Measurements from ENCODE around the gene RPL3.
A peak's percentile ranks its signal among the peaks of the same experiment; 100 is the strongest.
"Not testable (repeated sequence)": the region's sequence is repeated elsewhere in the genome, so short reads cannot be mapped to it uniquely, and the experiment has no call there.

RPL3 gene

DNA sequence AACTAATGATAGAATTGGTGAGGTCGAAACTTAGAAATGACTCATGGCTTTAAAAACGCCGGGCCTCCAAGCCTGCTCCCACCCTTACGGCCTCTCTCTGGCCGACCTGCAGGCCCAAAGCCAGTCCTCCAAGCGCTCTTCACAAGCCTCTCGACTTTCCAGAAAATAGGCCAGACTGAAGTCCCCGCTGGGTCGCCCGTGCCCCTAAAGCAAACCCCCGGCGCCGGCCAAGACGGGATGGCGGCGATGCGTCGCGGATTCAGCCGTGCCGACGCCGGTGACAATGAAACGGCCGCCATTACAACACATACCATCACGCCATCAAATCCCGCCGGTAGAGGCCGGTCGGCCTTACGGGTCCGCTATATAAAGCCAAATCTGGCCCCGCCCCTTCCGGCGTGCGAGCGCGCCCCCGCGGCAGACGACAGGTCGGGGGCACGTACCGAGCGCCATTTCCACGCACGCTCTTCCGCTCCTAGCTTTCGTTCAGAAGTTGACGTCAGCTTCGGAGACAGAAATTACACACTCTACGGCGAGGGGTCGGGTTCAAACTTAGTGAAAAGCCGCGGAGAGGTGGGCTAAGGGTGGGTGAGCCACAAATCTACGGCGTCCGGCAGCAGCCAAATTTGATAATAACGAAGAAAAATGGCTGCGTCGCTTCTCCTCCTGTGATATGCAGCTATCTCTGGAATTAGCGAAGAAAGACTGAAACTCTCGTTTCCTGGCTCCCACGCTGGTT, at the start of gene RPL3:
TSS of gene RPL3 (minus strand) at position 340 of the 739 bp plus-strand sequence. CDS start at position 314, 26 bp downstream.
- intact Hi-C loops (cut with DNase I) = loop anchor here (5.0 to 10.0 kb wide), 4 partner anchors 75 to 208 kb away; partner anchors contain the start of genes CBX7 and TAB1
- DNase-seq = peak; percentile 92 to 99 (median 97)

DNA sequence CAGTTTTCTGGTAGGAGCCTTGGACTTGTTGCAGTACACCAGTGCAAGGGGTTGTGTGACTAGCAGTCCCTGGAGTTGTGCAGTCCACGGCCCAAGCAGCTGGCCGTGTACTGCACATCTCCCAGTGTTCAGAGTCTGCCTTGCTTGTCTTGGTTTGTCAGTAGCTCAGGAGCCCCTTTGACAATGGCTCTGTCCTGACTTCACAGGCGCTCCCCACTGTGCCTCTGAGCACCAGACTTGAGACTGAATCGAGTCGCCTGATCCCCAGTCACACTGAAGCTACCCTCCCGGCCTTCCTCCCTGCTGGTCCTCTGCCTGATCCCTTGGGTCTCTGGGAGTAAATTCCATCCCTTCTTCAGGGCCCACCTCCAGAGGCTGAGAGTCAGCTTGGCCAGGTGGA, 49.8 kb upstream of the RPL3 start:
- DNase-seq = no peak
- intact Hi-C loops (cut with DNase I) = no loop called here

DNA sequence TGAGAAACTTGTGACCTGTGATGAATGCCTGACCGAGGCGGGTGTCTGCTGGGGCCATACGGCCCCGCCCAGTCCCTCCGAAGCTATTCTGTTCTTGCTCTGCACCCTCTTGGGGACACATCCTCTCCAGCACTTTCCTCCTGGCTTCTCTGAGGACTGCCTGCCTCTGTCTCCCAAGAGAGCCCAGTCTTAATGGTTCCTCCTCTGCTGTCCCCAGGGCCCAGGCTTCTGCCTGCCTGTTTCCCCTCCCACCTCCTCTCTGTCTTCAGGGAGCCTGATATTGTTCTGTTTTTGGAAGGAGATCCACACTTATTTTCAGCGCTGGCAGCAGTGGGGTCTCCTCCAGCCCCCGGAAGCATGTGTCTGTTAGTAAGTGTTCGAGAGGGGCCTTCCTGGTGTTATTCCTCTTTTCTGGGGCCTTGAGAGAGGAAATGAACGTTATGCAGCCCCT, 49.1 kb upstream of the RPL3 start:
- intact Hi-C loops (cut with DNase I) = no loop called here
- DNase-seq = no peak

DNA sequence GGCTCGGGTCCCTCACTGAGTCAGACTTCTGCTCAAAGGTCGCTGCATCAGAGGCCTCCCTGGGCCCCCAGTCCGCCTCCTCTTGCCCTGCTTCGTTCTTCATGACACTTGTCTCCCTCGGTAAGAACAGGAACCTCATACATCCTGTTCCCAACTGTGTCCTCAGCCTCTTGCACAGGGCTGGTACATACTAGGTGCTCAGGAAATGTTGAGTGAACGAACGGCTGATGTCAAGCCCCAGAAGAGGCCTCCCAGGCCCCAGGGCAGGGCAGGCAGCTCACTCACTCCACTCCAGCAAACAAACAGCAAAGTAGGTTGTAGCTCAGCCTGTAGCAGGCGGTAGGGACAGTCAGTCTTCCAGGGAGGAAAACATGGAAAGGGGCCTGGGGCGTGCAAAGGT, 47.6 kb upstream of the RPL3 start:
- DNase-seq = no peak
- intact Hi-C loops (cut with DNase I) = no loop called here

DNA sequence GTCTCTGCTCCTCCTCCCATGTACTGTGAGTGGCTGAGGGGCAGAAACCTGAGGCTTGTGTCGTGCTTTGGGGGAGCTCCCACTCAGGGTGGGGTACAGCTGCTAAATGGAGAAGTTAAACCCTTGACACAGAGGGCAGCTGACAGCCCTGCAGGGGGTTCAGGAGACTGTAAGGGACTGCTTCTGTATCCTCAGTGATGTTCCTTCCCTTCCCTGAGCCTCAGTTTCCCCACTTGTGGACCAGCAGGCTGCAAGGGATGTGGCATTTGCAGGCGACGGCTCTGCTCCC, 46.0 kb upstream of the RPL3 start:
- intact Hi-C loops (cut with DNase I) = no loop called here
- no peak for DNase-seq

DNA sequence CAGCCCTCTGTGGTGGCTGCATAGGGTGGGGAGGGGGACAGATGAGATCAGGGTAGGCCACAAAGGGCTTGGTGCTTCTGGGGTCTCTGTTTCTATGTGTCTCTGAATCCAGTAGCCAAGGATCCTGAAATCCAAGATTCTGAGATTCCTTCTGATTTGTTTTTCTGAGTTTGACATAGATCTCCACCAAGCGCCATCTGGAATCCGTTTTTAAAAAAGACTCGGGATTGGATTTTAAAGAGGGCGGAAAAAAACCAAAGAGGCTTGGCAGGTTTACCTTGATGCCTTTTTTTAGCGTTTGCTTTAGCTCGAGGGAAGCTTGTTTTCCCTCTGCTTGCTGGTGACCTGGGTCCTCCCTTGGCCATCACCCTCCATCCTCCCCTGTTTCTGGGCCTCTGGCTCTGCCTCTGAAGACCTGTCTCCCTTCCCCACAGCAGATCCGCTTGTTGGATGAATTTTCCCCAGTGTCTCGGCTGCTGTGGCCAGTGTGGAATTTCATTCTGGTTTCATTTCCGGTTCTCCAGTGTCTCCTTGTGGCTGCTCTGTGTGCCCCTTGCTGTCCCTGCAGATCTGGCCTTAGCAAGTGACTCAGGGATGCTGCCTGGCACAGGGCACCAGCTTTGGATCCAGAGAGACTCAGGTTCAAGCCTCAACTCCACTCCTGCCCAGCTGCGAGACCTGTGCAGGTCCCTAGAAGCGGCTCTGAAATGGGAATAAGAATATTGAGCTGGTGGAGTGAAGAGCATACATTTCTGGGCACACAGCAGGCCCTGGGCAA, 45.5 kb upstream of the RPL3 start:
- intact Hi-C loops (cut with DNase I) = no loop called here
- peak in 1 of 42 donors; percentile 12 for DNase-seq

DNA sequence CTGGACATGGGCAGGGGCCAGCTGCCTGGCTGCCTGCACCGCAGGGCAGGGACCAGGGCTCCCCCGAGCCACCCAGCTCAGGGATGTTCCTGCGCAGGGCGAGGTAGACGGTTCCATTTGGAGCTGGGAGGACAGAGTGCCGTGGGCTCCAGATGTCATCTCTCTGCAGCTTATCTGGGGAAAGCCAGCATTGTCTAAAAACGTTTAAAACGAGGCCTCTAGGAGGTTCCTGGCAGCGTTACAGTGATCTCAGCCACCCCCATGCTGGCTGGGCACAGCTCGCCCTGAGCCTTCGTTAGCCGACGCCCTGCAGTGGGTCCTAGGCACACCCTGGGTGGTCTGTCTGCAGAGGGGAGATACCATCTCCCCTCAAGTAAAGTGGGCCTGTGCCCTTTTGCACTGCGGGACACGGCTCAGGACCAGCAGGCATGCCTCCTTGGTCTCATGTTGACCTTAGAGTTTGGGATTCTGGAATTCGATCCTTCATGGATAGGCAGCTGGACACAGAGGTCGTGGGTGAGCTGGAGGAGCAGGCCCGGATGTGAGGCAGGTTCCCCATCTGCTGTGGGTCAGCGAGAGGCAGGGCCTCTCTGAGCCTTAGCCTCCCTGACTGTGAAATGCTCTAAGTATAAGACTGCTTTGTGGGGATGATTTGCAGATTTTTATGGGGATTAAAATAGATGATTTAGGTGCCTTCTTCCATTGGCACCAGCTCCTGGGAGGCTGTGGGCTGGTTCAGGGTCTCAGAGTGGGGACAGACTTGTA, 44.5 kb upstream of the RPL3 start:
- intact Hi-C loops (cut with DNase I) = no loop called here
- no peak for DNase-seq

DNA sequence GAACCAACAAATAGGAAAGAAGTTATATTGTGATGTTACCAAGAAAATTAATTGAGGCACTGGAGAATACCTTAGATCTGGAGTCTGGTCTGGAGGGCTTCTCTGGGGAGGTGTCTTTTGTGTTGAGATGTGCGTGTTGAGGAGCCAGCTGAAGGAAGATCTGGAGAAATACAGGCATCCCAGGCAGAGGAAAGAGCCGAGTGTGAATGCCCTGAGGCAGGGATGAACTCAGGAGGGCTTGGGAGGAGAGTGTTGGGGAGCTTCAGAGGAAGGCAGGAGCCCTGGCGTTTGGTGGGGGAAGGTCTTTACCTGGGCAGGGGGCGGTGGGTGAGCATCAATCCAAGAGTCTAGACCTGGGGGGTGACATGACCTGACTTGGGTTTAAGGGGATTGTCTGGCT, 43.5 kb upstream of the RPL3 start:
- intact Hi-C loops (cut with DNase I) = no loop called here
- no peak for DNase-seq

DNA sequence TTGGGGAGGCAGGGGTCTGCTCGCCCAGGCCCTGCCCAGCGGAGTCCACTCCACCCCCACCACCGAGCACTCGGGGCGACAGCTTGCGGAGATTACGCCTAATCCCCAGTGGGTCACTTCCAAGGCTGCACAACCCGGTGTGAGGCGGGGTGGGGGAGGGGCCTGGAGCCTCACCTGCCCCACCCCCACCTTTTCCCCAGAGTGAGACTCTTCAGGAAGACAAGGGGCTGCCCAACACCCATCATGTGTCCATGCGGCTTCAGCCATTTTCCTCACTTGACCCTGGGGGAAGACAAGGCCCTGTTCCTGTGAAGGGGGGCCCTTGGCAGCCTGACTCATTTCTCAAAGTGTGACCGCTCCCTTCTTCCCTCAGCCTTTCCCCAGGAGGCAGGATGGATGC, 42.8 kb upstream of the RPL3 start:
- intact Hi-C loops (cut with DNase I) = no loop called here
- no peak for DNase-seq

DNA sequence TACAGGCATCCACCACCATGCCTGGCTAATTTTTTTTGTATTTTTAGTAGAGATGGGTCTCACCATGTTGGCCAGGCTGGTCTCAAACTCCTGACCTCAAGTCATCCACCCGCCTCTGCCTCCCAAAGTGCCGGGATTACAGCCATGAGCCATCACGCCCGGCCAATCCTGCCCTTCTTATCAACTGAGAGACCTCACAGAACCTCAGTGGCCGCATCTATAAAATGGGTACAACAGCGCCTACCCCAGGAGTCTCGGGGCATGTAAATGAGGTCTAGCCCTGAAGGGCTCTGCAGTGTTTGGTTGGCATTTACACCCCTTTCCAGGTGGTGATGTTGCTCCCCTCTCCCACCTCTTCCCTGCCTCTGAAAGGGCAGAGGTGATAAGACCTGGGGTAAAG, 42.1 kb upstream of the RPL3 start:
- DNase-seq = no peak
- intact Hi-C loops (cut with DNase I) = no loop called here

DNA sequence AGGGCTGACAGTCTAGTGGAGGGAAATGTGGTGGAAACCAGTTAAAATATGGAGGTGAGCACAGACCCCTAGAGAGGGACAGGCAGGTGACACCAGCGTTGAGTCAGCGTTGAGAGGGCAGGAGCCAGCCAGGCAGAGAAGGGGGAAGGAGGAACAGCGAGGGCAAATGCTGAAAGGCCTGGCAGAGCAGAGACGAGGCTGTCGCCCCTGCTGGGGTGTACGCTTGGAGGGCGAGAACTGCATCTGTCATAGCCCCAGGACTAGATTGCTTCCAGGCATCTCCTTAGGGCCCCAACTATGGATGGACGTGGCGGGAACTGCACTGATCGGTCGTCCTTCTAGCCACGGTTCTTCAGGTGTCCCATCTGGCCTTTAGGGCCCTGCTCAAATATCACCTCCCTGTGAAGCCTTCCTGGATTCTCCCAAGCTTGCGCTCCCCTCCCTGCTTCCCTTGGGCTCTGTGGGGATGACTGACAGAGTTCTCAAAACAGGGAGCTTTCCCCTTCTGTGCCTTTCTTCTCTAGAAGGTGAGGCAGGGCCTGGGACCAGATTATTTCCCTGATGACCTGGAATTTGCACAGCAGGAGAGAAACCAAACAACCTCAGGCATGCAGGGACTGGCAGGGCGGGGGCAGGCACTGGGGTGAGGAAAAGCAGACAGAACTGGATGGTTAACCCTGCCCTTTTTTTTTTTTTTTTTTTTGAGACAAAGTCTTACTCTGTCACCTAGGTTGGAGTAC, 41.4 kb upstream of the RPL3 start:
- intact Hi-C loops (cut with DNase I) = no loop called here
- no peak for DNase-seq

DNA sequence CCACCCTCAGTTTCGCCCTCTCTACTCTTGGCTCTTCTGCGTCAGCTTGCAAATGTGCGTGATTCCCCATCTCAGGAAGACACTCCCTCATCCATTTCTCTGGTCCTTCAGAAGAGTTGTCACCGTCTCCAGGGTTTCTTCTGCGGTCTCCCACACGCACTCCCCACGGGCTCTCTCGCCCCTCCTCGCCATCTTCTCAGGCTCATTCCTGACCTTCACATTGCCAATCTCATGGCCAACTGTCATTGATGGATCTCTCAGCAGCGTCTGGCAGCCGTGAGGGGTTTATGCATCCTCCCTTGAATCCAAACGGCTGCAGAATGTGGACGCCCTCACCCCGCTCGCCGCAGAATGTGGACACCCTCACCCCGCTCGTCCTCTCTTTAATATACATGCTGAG, 40.8 kb upstream of the RPL3 start:
- no peak for DNase-seq
- intact Hi-C loops (cut with DNase I) = no loop called here

DNA sequence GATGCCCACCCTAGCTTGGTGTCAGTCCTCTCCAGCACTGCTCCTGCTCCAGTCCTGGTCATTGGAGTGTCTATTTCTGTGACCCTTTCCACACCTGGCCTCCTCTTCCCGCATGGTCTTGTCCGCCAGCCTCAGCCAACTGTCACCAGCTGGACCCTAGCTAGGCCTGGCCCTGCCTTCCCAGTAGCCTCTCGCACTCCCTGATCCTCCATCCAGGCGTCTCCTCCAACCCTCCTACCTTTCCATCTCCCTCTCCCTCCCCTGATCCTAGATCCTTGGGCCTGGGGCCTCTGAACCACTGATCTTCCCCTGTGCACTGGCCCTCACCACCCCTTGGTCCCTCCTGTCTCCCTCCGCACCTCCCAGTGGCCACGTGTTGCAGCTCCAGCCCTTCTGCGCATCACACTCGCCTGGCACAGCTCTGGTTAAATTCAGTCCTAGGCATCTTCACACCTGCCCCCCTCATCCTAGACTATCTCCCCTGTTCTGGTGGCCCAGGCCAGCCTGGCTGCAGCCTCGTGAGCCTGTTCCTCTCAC, 40.3 kb upstream of the RPL3 start:
- intact Hi-C loops (cut with DNase I) = no loop called here
- DNase-seq = no peak

DNA sequence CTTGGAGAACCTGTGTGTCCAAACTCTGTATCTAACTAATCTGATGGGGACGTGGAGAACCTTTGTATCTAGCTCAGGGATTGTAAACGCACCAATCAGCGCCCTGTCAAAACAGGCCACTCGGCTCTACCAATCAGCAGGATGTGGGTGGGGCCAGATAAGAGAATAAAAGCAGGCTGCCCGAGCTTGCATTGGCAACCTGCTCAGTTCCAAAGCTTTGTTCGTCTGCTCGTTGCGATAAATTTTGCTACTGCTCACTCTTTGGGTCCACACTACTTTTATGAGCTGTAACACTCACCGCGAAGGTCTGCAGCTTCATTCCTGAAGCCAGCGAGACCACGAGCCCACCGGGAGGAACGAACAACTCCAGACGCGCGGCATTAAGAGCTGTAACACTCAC, 38.8 kb upstream of the RPL3 start:
- not testable (repeated sequence) for DNase-seq

DNA sequence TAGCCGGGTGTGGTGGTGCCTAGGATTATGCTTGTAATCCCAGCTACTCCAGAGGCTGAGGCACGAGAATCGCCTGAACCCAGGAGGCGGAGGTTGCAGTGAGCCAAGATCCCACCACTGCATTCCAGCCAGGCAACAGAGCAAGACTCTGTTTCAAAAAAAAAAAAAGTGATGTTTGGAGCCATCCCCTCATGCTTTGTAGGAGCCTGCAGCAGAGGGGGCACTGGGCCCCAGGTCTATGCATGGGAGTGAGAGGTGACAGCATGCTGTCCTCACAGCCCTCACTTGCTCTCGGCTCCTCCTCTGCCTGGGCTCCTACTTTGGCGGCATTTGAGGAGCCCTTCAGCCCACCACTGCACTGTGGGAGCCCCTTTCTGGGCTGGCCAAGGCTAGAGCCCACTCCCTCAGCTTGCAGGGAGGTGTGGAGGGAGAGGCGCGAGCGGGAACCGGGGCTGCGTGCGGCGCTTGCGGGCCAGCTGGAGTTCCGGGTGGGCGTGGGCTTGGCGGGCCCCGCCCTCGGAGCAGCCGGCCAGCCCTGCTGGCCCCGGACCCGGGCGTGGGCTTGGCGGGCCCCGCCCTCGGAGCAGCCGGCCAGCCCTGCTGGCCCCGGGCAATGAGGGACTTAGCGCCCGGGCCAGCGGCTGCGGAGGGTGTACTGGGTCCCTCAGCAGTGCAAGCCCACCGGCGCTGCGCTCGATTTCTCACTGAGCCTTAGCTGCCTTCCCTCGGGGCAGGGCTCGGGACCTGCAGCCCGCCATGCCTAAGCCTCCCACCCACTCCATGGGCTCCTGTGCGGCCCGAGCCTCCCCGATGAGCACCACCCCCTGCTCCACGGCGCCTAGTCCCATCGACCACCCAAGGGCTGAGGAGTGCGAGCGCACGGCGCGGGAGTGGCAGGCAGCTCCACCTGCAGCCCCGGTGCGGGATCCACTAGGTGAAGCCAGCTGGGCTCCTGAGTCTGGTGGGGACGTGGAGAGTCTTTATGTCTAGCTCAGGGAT, 38.0 kb upstream of the RPL3 start:
- DNase-seq; intact Hi-C loops (cut with DNase I): not testable (repeated sequence)

More for the DNA sequence above, 38.8 kb upstream of the RPL3 start:
- intact Hi-C loops (cut with DNase I) = not testable (repeated sequence)

DNA sequence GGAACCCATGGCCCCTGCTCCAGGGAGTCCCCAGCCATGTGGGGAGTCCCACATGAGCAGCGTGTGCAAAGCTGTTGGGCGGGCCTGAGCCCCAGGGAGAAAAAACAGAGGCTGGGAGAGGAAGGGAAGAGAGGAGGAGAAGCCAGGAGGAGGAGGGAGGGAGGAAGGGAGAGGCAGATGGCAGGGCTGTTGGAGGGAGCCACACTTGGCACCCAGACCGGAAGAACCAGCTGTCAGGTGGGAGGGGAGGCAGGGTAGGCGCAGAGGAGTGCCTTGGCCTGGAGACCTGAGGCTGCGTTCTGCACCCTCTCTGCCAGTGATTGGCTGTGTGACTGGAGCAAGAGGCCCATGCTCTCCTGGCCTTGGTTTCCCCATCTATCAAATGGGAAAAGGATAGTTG, 37.0 kb upstream of the RPL3 start:
- DNase-seq = peak in 2 of 42 donors; percentile 24 to 28
- intact Hi-C loops (cut with DNase I) = no loop called here

DNA sequence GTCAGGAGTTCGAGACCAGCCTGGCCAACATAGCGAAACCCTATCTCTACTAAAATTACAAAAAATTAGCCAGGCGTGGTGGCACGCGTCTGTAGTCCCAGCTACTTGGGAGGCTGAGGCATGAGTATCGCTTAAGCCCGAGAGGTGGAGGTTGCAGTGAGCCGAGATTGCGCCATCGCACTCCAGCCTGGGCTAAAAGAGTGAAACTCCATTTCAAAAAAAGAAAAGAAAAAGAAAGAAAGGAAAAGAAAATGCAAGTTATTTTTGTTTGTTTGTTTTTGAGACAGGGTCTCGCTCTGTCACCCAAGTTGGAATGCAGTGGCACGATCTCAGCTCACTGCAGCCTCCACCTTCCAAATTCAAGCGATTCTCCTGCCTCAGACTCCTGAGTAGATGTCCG, 36.4 kb upstream of the RPL3 start:
- intact Hi-C loops (cut with DNase I); DNase-seq: not testable (repeated sequence)

DNA sequence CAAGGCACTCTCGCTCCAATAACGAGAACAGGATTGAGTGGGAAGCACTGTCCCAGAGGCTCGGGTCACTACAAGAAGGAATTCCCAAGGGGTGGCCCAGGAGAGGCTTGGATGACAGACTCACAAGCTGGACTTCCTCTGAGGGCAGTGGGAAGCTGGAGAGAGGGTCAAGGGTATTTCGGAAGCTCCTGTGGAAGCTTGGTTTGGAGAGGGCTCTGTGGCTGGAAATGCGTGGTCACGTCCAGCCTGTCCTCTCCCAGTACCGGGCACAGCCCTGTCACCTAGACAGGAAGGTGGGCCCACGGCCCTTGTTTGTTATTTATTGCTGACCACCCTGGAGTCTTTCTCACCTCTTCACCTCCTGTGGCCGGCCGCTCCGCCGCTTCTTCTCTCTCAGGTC, 35.7 kb upstream of the RPL3 start:
- DNase-seq = no peak
- intact Hi-C loops (cut with DNase I) = no loop called here
